Kidney (tissue), 14 donors: ENCODE data around the gene HS2ST1. TPM values are rescaled to one million over a fixed set of nuclear protein-coding genes. Genes with fewer than 3 reads are reported as not detected.

Experiments
- DNase-seq, 5 donors: peaks; one replicate each; pipeline ENCODE4 v3.0.0-alpha.2; 2013 to 2020
- FAIRE-seq: peaks from 2 replicates; lab custom pipeline; 2012; peaks lifted over from hg19 to GRCh38; lab: Jason Lieb, UNC
- H3K27ac ChIP-seq, 2 donors: one replicate each; pipeline ENCODE4 v1.7.0; 2013; ENCODE audit warnings: low read depth in 2 of 2, low read length in 2 of 2, inconsistent platforms in 1 of 2
- H3K27me3 ChIP-seq: one replicate; pipeline ENCODE4 v1.7.1; 2013; ENCODE audit warnings: low read length, inconsistent platforms; ENCODE audit not compliant: control insufficient read depth, insufficient read depth
- H3K36me3 ChIP-seq, 3 donors: one replicate each; pipeline versions ENCODE4 v1.7.0 to v1.7.1; 2013; ENCODE audit warnings: low read length in 3 of 3, control low read depth in 1 of 3, inconsistent platforms in 1 of 3; ENCODE audit not compliant: insufficient read depth in 3 of 3, control insufficient read depth in 2 of 3
- H3K4me1 ChIP-seq, 3 donors: one replicate each; pipeline versions ENCODE4 v1.7.0 to v1.7.1; 2013; ENCODE audit warnings: low read length in 3 of 3, inconsistent platforms in 1 of 3, low read depth in 1 of 3; ENCODE audit not compliant: control insufficient read depth in 2 of 3, insufficient read depth in 2 of 3
- H3K4me3 ChIP-seq, 3 donors: one replicate each; pipeline versions ENCODE4 v1.7.0 to v1.8.1; 2013; ENCODE audit warnings: low read length in 3 of 3, control low read depth in 1 of 3, inconsistent platforms in 1 of 3
- H3K9ac ChIP-seq, 3 donors: one replicate each; pipeline versions ENCODE4 v1.7.0 to v1.7.1; 2013; ENCODE audit warnings: low read length in 3 of 3, control low read depth in 1 of 3, inconsistent platforms in 1 of 3
- H3K9me3 ChIP-seq, 3 donors: one replicate each; pipeline versions ENCODE4 v1.7.0 to v1.7.1; 2013; ENCODE audit warnings: low read length in 3 of 3, control low read depth in 1 of 3, inconsistent platforms in 1 of 3; ENCODE audit not compliant: control insufficient read depth in 2 of 3, insufficient read depth in 1 of 3
- CTCF ChIP-seq: IDR thresholded peaks from 3 replicates; pipeline ENCODE4 v1.5.1; 2012; ENCODE audit warnings: mild to moderate bottlenecking, moderate library complexity, borderline replicate concordance; ENCODE audit not compliant: insufficient read depth; ENCODE audit errors: extremely low read depth
- intact Hi-C: fragments of 100-400 bp; cut with DNase I; formaldehyde crosslinking; loops from one replicate; pipeline ENCODE4 v1.11.1; 2022
- polyA plus RNA-seq: library from polyadenylated mRNA; stranded (reverse); fragments of 350-450 nt; fragmentation: Illumina TruSeq; extraction: RNeasy Lipid Tissue Mini Kit (QIAGEN cat#74804); gene quantifications from one replicate; pipeline ENCODE4 v1.2.3, GENCODE V29; 2014; ENCODE audit warnings: low read depth, low replicate concordance; ENCODE audit not compliant: insufficient read depth
- total RNA-seq: library from RNA; stranded (reverse); fragmentation: NEBNext Ultra II Directional; extraction: Animal tissue kit (Norgen Biotek cat#: 25700); gene quantifications from one replicate; pipeline ENCODE4 v1.2.1, GENCODE V29; 2021
- donor health status: control.
- donor health status: control.
- donor health status: control.
- donor health status: control.
- donor health status: control.
- donor health status: DM: yes; HTN: yes; CAD: no.
- donor health status: Normal renal cell carcinoma (clear cell type).

The HS2ST1 gene
- total and polyA plus RNA-seq, 2 donors from 2014 or later, result 10.3 to 27.1 TPM

GRCh38 chr1:87120779-87121178 is 206.3 kb downstream of the HS2ST1 start:
- H3K36me3 ChIP-seq, result no peaks in the 10 kb centered on the region
- no peak for DNase-seq
- H3K4me3 ChIP-seq, result no peak overlapping the region
- H3K27me3 ChIP-seq, result no peaks in the 10 kb centered on the region
- no peaks in the 10 kb centered on the region for H3K9me3 ChIP-seq
- H3K9ac ChIP-seq, result no peak overlapping the region
- H3K27ac ChIP-seq, result no peak overlapping the region
- no peaks in the 10 kb centered on the region for H3K4me1 ChIP-seq
- no peak for FAIRE-seq
- intact Hi-C loops, result no loop called here
- TF ChIP-seq CTCF, result no peak

GRCh38 chr1:87121711-87122163 is 207.3 kb downstream of the HS2ST1 start:
- Histone ChIP-seq H3K9me3 (no peaks in the 10 kb centered on the region), H3K27ac (no peak overlapping the region), H3K4me3 (no peak overlapping the region), H3K27me3 (no peaks in the 10 kb centered on the region), H3K9ac (no peak overlapping the region), H3K4me1 (no peaks in the 10 kb centered on the region), H3K36me3 (no peaks in the 10 kb centered on the region)
- intact Hi-C loops, result no loop called here
- no peak for TF ChIP-seq CTCF
- DNase-seq (peak in 4 of 5 donors; percentile 35 to 74 (median 55)), FAIRE-seq (no peak)

- intact Hi-C loops, result no loop called here
- no peak for DNase-seq
- Histone ChIP-seq H3K27me3 (no peaks in the 10 kb centered on the region), H3K4me3 (no peak overlapping the region), H3K4me1 (no peaks in the 10 kb centered on the region), H3K36me3 (no peaks in the 10 kb centered on the region), H3K9me3 (no peaks in the 10 kb centered on the region), H3K27ac (no peak overlapping the region), H3K9ac (no peak overlapping the region)
- TF ChIP-seq CTCF, result no peak
- FAIRE-seq, result no peak
These were observed 207.8 kb downstream of the HS2ST1 start for GRCh38 chr1:87122243-87122642.

- no peak overlapping the region for H3K27ac ChIP-seq
- FAIRE-seq (no peak), DNase-seq (no peak)
- no peaks in the 10 kb centered on the region for H3K36me3 ChIP-seq
- H3K9ac ChIP-seq, result no peak overlapping the region
- no peak for TF ChIP-seq CTCF
- no peaks in the 10 kb centered on the region for H3K27me3 ChIP-seq
- no peak overlapping the region for H3K4me3 ChIP-seq
- no peaks in the 10 kb centered on the region for H3K4me1 ChIP-seq
- intact Hi-C loops, result no loop called here
- H3K9me3 ChIP-seq, result no peaks in the 10 kb centered on the region
These were observed 209.2 kb downstream of the HS2ST1 start for GRCh38 chr1:87123610-87124009.
